ENCODE data around the gene CLDN10. TPM values are rescaled to one million over a fixed set of nuclear protein-coding genes. Genes with fewer than 3 reads are reported as not detected.
"Not testable (repeated sequence)": the region's sequence is repeated elsewhere in the genome, so short reads cannot be mapped to it uniquely, and the experiment has no call there.

Gene CLDN10
- total RNA-seq, 1 experiment from 2014 or later = not detected

DNA sequence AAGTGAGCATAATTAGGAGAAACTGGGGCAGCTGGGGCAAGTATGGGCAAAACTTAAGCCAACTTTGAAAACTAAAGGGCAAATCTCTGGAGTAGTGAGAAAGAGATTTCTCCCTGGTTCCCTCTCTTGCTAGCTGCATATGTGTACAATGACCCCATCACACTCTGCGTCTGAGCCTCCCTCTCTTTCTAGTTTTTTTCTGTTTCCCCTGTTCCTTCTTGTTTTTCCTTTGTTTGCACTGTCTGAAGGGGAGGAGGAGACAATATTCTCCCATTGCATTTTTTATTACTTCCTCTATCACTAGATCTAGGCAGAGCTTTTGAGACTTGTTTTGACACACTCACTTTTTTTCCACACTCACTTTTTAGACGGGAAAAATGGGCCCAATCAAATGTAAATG is 11.2 kb upstream of the CLDN10 start:
- DNase-seq (ENCODE audit: low read depth) = no peak

DNA sequence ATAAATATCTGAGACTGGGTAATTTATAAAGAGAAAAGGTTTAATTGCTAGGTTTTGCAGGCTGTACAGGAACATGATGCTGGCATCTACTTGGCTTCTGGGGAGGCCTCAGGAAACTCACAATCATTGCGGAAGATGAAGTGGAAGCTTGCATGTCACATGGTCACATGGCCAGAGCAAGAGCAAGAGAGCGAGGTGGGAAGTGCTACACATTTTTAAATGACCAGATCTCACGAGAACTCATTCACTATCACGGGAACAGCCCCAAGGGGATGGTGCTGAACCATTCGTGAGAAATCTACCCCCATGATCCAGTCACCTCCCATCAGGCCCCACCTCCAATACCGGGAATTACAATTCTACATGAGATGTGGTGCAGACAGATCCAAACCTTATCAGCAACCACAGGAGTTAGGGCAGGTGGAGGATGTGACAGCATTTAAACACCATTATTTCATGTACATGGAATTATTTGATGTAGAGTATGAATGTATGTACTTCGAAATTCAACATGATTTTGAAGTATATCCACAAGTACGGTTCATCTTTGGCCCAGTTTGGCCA is 10.5 kb upstream of the CLDN10 start:
- no peak for DNase-seq (ENCODE audit: low read depth)

DNA sequence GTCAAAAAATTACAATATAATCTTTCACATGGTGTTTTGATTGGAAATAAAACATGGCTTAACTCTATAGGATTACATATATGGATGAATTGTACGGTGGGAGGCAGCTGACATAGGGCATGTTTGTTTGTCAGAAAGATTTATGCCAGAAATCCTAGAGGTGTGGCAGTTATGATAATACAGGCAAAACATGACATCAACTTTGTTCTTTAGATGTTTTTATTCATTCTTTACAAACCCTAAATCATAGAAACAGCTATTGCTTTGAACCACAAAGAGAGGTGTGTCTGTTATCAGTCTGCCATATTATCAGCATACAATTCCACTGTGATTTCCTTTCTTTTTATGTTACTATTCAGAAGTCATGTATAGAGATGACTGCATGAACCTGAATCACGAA is 8.2 kb upstream of the CLDN10 start:
- no peak for DNase-seq (ENCODE audit: low read depth)

DNA sequence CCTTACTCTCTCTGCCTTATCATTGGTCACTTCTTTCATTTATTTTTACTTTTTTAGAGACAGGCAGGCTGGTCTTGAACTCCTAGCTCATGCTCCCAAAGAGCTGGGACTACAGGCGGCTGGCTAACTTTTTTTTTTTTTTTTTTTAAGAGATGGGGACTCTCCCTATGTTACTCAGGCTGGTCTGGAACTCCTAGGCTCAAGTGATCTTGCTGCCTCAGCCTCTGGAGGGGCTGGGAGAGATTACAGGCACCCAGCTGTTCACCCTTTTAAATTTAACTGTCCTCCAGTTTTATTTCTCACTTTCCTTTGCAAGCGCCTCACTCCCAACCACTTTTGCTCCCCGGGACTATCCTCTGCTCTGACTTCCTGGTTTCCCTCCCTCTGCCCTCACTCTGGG is 5.6 kb upstream of the CLDN10 start:
- no peak for DNase-seq (ENCODE audit: low read depth)

- DNase-seq (ENCODE audit: low read depth) = peak; percentile 23
Observed at GRCh38 chr13:95547531-95548167, 4.9 kb upstream of the CLDN10 start.

- no peak for DNase-seq (ENCODE audit: low read depth)
Observed at GRCh38 chr13:95552208-95552538, 347 bp upstream of the CLDN10 start.

DNA sequence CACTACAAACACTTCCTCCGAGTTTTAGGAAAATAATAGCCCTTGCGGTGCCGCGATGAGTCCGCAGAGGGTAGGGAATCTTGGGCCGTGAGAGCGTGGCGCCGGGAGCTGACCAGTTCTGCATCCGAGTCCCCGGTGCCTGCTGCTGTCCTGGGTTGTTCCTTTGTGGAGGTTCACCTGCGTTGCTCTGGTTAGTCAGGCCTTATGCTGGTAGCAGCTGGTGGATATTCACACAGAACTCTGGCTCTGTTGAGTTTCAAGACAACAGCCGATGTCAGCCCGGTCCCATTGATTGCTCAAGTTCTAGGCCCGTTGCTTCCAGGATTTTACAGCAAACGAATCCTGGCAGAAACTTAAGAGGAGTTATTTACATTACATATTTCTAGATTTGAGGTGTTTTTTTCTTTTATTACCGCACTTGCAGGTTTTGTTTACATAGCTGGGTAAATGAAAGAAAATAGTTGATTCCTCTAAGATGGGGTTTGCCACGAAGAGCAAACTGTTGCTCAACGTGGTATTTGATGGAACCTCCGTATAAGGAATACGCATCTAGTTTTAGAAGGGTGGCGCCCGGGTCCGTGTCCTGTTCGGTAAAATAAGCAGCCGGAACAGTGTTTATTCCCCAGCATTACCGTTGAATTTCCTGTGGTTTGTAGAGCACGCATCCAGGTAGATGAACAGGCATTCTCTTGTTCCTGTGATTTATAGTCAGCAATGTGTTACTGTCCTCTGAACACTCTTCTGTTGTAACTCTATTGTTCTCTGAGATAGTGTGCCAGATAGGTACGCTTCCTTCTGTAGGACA is 1.3 kb downstream of the CLDN10 start:
- no peak for DNase-seq (ENCODE audit: low read depth)

GRCh38 chr13:95557013-95557412 is 4.5 kb downstream of the CLDN10 start:
- DNase-seq (ENCODE audit: low read depth) = no peak

DNA sequence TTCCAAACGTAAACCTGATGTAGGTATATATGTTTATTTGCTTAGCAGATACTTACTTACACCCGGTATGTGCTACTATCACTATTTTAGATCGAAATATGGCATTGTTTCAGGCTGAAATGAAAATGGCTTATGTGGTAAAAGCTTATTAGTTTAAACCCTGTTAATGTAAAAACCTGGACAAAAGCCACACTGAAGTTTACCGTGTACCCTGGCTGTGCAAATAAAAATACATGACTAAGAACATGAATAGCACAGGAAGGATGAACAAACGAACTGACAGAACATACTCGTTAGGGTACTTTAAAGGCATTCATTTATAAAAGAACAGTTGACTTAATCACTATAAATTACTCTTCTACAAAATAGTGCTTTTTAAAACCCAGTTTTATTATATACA is 6.6 kb downstream of the CLDN10 start:
- no peak for DNase-seq (ENCODE audit: low read depth)

GRCh38 chr13:95560387-95560786 is 7.9 kb downstream of the CLDN10 start:
- no peak for DNase-seq (ENCODE audit: low read depth)

- peak; percentile 3 for DNase-seq (ENCODE audit: low read depth)
Observed at GRCh38 chr13:95564091-95564490, 11.6 kb downstream of the CLDN10 start.

DNA sequence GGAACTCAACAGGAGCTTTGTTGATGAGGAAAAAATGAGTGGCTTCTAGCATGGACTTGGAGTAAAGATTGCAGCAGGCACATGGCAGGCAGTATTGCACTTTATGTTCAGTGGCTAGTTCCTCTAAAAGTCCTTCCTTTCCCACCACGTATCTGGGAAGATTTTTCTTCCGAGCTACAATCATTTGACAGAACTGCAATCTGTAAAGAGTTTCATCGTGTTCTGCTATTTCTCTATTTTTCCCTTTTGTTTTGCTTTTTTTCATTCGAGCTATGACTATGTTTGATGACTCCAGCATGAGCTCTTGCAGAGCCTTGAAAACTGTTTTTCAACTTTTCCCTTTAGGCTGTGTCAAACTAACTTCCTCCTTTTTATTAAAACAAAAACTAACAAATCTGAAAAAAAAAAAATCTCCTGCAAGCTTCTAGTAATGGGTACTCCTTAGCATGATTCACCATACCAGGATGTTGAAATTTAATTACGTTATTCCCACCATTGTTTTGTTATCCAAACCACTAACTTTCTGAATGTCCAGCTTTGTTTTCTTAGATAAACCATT is 12.3 kb downstream of the CLDN10 start:
- peak; percentile 32 for DNase-seq (ENCODE audit: low read depth)

DNA sequence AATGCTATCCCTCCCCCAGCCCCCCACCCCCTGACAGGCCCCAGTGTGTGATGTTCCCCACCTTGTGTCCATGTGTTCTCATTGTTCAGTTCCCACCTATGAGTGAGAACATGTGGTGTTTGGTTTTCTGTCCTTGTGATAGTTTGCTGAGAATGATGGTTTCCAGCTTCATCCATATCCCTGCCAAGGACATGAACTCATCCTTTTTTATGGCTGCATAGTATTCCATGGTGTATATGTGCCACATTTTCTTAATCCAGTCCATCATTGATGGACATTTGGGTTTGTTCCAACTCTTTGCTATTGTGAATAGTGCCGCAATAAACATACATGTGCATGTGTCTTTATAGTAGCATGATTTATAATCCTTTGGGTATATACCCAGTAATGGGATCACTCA is 13.2 kb downstream of the CLDN10 start:
- DNase-seq (ENCODE audit: low read depth) = not testable (repeated sequence)

- DNase-seq (ENCODE audit: low read depth) = no peak
Observed at GRCh38 chr13:95568131-95568530, 15.6 kb downstream of the CLDN10 start.

DNA sequence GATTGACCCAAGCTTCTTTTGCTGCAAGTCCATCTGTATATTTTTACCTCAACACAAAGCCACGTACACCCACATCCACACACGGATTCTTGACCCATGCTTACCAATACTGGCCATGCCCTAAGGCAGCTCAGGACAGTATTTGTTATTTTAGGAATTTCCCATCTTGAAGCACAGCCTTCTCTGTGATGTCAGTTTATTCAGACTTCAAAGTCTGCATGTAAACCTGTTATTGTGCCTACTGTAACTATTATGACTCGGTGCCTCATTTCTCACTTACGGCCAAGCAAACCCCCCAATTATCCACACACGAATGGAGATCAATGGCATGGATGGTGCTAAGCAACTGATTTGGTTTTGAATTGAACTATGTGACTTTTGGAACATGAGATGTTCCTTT is 17.5 kb downstream of the CLDN10 start:
- peak; percentile 27 for DNase-seq (ENCODE audit: low read depth)

DNA sequence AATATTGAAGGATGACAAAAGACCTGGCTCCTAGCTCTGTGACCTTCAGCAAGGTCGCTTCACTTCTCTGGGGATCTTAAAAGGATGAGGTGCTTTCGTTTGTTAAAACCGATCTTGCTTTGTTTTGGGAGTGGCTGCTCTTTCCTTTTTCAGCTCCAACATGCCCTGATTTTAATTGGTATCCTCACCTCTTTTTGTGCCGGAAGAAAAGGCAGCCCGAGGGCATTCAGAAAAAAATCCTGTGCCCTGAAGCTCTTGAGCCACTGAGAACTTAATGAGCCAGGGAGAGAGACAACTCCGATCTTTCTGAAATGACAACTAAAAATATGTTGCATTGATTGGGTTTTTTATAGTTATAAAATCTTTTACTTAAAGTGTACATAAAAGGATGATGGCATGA is 19.4 kb downstream of the CLDN10 start:
- no peak for DNase-seq (ENCODE audit: low read depth)

DNA sequence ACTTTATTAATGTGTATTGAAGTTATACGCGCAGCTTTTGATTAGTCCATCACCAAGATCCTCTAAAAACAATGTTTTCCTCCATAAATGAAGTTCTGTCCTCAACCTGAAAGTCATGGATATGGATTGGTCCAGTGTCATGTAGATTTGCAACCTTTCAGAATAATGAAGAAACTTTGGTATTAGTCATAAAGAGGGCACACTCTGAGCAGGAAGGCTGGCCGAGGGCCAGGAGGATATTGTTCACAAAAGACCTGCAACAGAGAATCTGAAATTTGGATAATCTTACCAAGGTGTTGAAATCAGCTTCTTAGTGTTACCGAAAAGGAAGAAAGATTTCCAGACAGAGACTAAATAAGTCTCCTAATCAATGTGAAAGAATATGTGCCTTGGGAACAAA is 20.7 kb downstream of the CLDN10 start:
- DNase-seq (ENCODE audit: low read depth) = peak; percentile 26

GRCh38 chr13:95579303-95579702 is 26.8 kb downstream of the CLDN10 start:
- no peak for DNase-seq (ENCODE audit: low read depth)

- DNase-seq (ENCODE audit: low read depth) = no peak
Observed at GRCh38 chr13:95585867-95586266, 33.3 kb downstream of the CLDN10 start.

GRCh38 chr13:95588134-95588533 is 35.6 kb downstream of the CLDN10 start:
- no peak for DNase-seq (ENCODE audit: low read depth)

- peak; percentile 3 for DNase-seq (ENCODE audit: low read depth)
Observed at GRCh38 chr13:95588721-95589120, 36.2 kb downstream of the CLDN10 start.

DNA sequence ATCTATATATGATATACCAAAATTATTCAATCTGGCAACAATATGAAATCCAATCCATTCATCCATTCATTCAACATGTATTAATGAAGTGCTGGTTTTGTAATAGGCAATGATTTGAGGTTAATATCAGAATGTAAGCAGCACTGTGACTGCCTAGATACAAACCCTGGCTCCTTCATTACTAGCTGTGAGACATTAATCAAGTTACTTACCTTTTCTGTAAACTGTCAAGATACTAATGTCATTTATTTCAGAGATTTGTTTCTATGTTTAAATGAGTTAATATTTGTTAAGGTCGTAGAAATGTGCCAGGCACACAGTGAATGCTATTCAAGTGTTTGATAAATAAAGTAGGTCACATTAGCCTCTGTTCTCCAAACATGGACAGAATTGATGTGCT is 40.9 kb downstream of the CLDN10 start:
- DNase-seq (ENCODE audit: low read depth) = no peak

DNA sequence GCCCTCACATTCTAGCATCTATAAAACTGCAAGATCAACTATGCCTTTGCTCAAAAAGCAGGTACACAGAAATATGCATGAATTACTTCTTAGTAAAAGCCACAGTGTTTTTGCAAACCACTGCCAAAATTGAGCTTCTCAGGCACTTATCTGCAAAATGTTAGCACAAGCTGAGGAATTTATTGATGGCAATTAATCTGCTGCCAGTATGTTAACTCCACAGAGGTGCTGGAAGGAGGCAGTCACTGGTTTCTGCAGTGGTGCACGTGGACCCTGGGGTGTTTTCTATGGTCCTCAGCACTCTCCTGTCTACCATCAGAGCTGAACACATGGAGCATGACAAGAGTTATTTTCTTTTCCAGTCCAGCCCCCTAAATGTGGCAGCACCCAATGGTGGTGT is 44.2 kb downstream of the CLDN10 start:
- DNase-seq (ENCODE audit: low read depth) = no peak
